Measurements from ENCODE around the gene SCN4B.
"Not testable (repeated sequence)": the region's sequence is repeated elsewhere in the genome, so short reads cannot be mapped to it uniquely, and the experiment has no call there.

Gene SCN4B

GRCh38 chr11:118152552-118153471, at the start of gene SCN4B:
Gene SCN4B, minus strand, starts transcription at chr11:118152823. Its CDS starts 150 bp downstream, at chr11:118152673.
- no peak for DNase-seq

GRCh38 chr11:118201966-118202365, 49.3 kb upstream of the SCN4B start:
- no peak for DNase-seq

- DNase-seq = peak; percentile 48
These were observed 48.5 kb upstream of the SCN4B start for GRCh38 chr11:118200901-118201680.

- no peak for DNase-seq
These were observed 47.9 kb upstream of the SCN4B start for GRCh38 chr11:118200497-118200896.

GRCh38 chr11:118199135-118199534, 46.5 kb upstream of the SCN4B start:
- no peak for DNase-seq

- DNase-seq = peak; percentile 78
These were observed 45.7 kb upstream of the SCN4B start for GRCh38 chr11:118198370-118198769.

- DNase-seq = no peak
These were observed 42.4 kb upstream of the SCN4B start for GRCh38 chr11:118194835-118195627.

- no peak for DNase-seq
These were observed 41.4 kb upstream of the SCN4B start for GRCh38 chr11:118193910-118194566.

- DNase-seq = not testable (repeated sequence)
These were observed 40.2 kb upstream of the SCN4B start for GRCh38 chr11:118192817-118193216.

GRCh38 chr11:118190942-118191506, 38.4 kb upstream of the SCN4B start:
- not testable (repeated sequence) for DNase-seq

GRCh38 chr11:118186346-118187107, 33.9 kb upstream of the SCN4B start:
- DNase-seq = no peak

GRCh38 chr11:118184784-118185579, 32.4 kb upstream of the SCN4B start:
- no peak for DNase-seq

- not testable (repeated sequence) for DNase-seq
These were observed 31.1 kb upstream of the SCN4B start for GRCh38 chr11:118183691-118184090.

GRCh38 chr11:118180300-118180703, 27.7 kb upstream of the SCN4B start:
- DNase-seq = no peak

- no peak for DNase-seq
These were observed 24.1 kb upstream of the SCN4B start for GRCh38 chr11:118176778-118177134.

- no peak for DNase-seq
These were observed 23.6 kb upstream of the SCN4B start, which contains the start of gene SCN2B for GRCh38 chr11:118175993-118176777. Gene SCN2B, minus strand, starts transcription at chr11:118176639. Its CDS starts 208 bp downstream, at chr11:118176431.

- no peak for DNase-seq
These were observed 22.7 kb upstream of the SCN4B start for GRCh38 chr11:118175031-118175992.

- DNase-seq = no peak
These were observed 21.5 kb upstream of the SCN4B start for GRCh38 chr11:118174006-118174567.

All from stimulated activated naive CD4-positive, alpha-beta T cell treated with Interleukin-2 at 50 U/mL for 16 hours (primary cell).